ENCODE measurements around the gene RAPGEF6.
"Not testable (repeated sequence)": the region's sequence is repeated elsewhere in the genome, so short reads cannot be mapped to it uniquely, and the experiment has no call there.

RAPGEF6 gene, protein sequence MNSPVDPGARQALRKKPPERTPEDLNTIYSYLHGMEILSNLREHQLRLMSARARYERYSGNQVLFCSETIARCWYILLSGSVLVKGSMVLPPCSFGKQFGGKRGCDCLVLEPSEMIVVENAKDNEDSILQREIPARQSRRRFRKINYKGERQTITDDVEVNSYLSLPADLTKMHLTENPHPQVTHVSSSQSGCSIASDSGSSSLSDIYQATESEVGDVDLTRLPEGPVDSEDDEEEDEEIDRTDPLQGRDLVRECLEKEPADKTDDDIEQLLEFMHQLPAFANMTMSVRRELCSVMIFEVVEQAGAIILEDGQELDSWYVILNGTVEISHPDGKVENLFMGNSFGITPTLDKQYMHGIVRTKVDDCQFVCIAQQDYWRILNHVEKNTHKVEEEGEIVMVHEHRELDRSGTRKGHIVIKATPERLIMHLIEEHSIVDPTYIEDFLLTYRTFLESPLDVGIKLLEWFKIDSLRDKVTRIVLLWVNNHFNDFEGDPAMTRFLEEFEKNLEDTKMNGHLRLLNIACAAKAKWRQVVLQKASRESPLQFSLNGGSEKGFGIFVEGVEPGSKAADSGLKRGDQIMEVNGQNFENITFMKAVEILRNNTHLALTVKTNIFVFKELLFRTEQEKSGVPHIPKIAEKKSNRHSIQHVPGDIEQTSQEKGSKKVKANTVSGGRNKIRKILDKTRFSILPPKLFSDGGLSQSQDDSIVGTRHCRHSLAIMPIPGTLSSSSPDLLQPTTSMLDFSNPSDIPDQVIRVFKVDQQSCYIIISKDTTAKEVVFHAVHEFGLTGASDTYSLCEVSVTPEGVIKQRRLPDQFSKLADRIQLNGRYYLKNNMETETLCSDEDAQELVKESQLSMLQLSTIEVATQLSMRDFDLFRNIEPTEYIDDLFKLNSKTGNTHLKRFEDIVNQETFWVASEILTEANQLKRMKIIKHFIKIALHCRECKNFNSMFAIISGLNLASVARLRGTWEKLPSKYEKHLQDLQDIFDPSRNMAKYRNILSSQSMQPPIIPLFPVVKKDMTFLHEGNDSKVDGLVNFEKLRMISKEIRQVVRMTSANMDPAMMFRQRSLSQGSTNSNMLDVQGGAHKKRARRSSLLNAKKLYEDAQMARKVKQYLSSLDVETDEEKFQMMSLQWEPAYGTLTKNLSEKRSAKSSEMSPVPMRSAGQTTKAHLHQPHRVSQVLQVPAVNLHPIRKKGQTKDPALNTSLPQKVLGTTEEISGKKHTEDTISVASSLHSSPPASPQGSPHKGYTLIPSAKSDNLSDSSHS (N-terminal part only)

DNA sequence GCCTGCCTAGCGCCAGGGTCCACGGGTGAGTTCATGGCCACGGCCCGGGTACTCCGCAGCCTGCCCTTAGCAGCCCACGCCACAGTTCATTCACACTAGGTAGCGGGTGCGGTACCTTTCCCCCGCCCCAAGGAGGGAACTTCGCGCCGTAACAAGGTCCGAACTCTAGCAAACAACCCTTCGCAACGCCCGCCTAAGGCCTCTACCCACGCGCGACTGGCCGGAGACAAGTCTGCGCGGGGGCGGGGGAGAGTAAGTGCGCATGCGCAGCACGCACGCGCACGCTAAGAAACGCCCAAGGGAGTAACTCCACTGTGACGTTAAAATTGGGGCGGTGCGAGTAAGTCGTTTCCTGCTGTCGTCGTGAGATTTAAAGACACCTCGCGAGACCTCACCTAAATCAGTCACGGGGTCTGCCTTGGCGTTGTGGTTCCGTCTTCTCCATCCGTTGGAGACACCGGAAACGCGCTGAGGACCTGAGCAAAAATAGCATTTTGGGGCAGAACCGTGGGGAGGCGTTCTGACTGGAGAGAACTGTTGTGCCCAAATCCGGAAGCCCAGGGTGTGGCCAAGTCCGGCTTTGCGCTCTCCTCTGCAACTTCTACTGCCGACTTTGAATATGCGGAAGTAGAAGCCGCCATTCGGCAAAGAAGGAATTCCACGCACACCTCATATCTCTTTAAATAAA, at the start of gene RAPGEF6:
RAPGEF6 (minus strand) TSS at position 234 of the 688 bp plus-strand sequence; CDS start at position 35, 199 bp downstream.
- peak; percentile 96 for DNase-seq

GRCh38 chr5:131684595-131684994, 49.6 kb upstream of the RAPGEF6 start:
- DNase-seq = no peak

DNA sequence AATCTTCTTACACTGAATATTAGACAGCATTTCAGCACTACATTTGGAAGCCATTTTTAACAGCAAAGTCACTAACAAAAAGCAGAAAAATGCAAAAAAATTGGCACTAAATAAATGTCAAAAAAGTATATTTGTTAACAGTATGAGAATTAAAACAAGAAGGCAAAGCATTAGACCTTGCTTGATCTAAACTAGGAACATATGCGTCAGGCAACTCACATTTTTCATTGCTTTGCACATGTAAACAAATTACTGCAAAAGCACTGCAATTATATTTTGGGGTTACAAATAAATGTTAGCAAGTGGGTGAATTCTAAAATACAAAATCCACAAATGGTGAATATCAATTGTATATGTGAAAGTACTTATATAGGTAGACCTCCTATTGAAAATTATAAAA, 49.0 kb upstream of the RAPGEF6 start:
- DNase-seq = no peak

- DNase-seq = no peak
These were observed 47.8 kb upstream of the RAPGEF6 start for GRCh38 chr5:131682826-131683225.

DNA sequence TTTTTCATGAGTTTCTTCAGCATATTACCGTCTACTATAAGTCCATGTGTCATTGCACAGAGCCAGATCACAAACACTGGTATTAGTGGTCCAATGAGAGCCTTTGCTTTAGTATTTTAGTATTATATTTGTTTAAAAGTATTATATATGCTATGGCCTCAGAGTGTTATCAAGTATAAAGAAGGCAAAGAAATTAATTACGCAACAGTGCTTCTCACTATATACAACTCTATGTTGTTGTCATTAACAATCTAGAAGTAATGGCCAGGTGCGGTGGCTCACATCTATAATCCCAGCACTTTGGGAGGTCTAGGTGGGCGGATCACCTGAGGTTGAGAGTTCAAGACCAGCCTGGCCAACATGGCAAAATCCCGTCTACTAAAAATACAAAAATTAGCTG, 47.1 kb upstream of the RAPGEF6 start:
- DNase-seq = no peak

DNA sequence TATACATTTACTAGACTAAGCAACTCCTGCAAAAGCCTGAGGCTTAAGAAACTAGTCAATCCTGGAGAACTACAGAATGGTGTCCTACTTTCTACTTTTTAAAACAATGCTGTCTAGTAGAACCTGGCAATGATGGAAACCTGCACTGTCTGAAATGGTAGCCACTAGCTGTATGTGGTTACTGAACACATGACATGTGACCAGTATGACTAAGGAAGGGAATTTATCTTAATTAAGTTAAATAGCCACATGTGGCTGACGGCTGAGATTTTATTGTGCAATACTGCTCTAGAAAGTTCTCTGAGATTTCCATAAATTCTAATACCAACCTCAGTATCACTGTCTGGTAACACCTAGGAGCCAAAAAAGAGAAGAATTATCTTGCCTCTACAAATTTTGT, 44.9 kb upstream of the RAPGEF6 start:
- DNase-seq = no peak

DNA sequence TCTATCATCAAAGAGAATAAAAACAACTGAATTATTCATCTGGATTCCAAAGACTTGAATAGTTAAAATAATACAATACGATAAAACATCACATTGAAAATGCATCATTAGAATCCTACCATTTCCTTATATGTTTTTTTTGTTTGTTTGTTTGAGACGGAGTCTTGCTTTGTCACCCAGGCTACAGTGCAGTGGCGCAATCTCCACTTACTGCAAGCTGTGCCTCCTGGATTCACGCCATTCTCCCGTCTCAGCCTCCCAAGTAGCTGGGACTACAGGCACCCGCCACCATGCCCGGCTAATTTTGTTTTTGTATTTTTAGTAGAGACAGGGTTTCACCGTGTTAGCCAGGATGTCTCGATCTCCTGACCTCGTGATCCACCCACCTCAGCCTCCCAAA, 43.2 kb upstream of the RAPGEF6 start:
- DNase-seq = not testable (repeated sequence)

DNA sequence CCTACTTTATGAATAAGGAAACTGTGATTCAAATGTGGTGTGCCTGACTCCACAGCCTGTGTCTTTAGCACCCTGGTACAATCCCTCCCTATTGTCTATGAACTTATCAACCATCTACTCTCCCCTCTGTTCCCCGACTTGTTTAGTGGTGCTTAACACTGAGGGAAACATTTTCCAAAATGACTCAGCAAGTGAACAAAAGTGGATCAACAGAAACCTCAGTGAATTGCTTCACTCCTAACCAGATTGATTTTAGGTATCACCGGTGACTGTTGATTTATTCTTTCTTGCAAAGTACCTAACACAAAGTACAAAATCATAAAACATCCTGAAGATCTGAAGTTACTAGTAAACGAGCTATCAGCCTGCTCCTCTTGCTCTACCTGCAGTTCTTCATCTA, 42.1 kb upstream of the RAPGEF6 start:
- DNase-seq = no peak

DNA sequence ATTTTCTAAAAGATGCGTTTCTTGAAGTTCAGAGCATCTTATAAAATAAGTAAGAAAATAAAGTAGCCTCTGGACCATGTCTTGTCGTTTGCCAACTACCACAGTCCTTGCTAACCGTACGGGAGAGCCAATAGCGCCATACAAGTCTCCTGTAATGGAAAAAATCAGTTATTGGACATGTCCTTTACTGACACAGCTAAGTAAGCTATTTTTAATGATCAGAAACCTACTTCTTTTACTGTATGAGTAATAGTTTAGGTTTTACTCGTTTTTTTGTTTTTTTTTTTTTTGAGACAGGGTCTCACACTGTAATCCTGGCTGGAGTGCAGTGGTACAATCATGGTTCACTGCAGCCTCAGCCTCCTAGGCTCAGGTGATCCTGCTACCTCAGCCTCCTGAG, 37.7 kb upstream of the RAPGEF6 start:
- no peak for DNase-seq

DNA sequence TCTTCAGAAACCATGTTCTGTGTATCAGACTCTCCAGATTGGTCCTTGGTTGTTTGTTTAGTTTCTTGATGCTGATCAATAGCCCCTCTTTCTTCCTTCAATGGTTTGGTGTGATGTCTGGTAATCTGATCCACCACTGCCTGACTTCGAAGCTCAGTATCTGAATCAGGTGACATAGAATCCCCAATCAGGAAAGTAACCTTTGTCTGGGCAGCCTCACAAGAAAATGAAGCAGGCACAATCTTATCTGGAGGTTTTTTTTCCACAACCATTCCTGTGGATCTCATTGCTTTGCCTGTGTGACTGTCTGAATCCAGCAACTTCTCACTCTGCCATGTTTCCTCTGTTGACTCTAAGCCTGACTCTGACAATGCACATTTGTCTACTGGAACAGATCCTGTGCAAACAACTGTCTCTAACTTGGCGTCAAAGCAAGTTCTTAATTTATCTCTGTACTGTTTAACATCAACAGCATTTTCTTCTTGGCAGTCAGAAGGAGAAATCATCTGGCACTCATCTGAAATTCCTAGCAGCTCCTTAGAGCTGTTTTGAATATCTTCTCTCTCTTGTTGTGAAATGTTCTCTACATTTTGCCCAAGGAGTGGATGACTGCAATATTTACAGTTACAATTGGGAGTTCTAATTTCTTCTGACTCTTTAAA, 37.1 kb upstream of the RAPGEF6 start:
- DNase-seq = no peak

DNA sequence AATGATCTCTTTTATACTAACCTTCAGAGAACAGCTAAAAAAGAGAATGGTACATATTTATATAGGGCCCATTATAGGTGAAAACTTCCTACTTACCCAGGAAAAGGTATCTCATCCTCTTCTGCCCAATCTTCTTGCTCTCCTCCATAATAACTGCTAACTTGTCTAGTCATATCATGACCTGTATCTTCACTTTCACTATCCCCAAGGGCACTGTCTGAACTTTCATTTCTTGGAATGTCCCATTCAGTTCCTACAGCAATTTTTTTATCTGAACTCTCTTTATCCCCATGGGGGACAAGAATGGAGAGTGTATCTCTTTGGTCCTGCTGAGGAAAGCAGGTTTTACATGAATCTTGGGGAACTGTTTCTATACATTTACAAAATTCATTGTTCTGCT, 36.4 kb upstream of the RAPGEF6 start:
- no peak for DNase-seq

DNA sequence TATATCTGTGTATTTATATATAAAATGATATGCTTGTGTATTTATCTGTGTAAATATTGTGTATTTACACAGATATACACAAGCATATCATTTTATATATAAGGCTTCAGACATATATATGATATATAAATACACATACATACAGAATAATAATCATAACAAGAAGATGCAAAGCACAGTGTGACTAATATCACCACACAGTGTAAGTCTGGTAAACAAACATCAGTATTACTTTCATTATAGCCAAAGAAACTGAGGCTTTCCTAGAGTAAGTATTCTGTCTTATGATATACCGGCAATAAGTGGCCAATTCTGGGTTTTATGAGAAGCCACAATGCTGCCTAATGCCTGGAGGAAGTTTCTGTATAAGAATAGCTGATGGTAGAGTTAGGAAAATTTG, 29.9 kb upstream of the RAPGEF6 start:
- no peak for DNase-seq

DNA sequence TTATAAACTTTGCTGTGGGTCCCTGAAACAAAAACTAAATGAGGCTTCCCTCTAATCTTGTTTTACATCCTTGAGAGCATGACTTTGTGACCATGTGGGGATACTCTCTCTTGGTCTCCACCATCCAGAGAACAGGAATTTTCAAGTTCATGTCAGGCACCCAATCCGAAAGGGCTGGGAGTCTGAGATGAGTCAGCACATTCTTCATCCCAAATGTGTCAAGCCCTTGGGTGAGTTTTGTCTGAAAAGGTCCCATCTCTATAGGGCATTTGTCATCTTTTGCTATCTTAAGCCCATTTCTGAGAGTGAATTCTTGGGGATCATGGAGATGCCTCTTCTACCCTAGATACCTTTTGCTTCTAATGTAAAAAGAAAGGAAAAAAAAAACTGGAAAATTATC, 26.9 kb upstream of the RAPGEF6 start:
- no peak for DNase-seq

GRCh38 chr5:131659841-131660240, 24.8 kb upstream of the RAPGEF6 start:
- DNase-seq = no peak

GRCh38 chr5:131659290-131659689, 24.3 kb upstream of the RAPGEF6 start:
- no peak for DNase-seq

- no peak for DNase-seq
These were observed 19.7 kb upstream of the RAPGEF6 start for GRCh38 chr5:131654776-131655175.

- no peak for DNase-seq
These were observed 19.3 kb upstream of the RAPGEF6 start for GRCh38 chr5:131654309-131654708.

- DNase-seq = no peak
These were observed 14.1 kb upstream of the RAPGEF6 start for GRCh38 chr5:131649161-131649560.

- no peak for DNase-seq
These were observed 12.2 kb upstream of the RAPGEF6 start for GRCh38 chr5:131647048-131647769.

GRCh38 chr5:131644822-131645221, 9.8 kb upstream of the RAPGEF6 start:
- no peak for DNase-seq

DNA sequence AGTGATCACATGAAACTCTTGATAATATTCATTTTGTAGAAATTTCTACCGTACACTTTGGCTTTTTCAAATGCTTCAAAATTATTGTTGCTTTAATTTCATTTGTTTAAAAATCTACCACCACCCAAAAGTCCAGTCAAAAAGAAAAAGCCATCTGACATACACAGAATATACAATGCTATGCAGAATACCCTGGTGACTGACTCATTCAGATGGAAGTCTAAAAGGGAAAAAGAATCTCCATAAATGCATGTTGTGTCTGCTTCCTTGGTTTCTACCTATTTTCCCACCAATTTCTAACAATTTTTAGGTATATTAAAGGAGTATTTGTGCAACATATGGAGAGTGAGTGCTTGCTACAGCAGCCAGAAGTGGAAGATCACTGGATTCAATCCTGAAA, 9.3 kb upstream of the RAPGEF6 start:
- DNase-seq = no peak
